ENCODE data around the gene GPR37L1.

GRCh38 chr1:202129453-202130296 lies 7.0 kb downstream of the GPR37L1 start:
- TF ChIP-seq EZH2 (IDR thresholded peaks at IDR 0.05) (no peak), POLR2AphosphoS5 (IDR thresholded peaks at IDR 0.05; ENCODE audit: borderline replicate concordance, low read depth, low read length) (no peak), FOXP2 (optimal IDR thresholded peaks at IDR 0.05; ENCODE audit: control extremely low read depth, extremely low read length, insufficient read depth) (no peak)

All from SK-N-MC (cell line).